VCaP (cell line): Measurements from ENCODE around the gene PRM1.

Source experiments
- H3K27ac ChIP-seq: fragments of 450-650 bp; 2 replicates; pipeline ENCODE4 v1.5.1; 2017
- CTCF ChIP-seq: fragments of 450-650 bp; conservative IDR thresholded peaks from 2 replicates; pipeline ENCODE4 v1.5.1; 2017; ENCODE audit warnings: mild to moderate bottlenecking, moderate library complexity

PRM1 gene

GRCh38 chr16:11319529-11320146 is 38.5 kb upstream of the PRM1 start:
- TF ChIP-seq CTCF, result no peak
- no peak overlapping the region for H3K27ac ChIP-seq

- TF ChIP-seq CTCF, result no peak
Measured at GRCh38 chr16:11318817-11319216, 37.7 kb upstream of the PRM1 start.

DNA sequence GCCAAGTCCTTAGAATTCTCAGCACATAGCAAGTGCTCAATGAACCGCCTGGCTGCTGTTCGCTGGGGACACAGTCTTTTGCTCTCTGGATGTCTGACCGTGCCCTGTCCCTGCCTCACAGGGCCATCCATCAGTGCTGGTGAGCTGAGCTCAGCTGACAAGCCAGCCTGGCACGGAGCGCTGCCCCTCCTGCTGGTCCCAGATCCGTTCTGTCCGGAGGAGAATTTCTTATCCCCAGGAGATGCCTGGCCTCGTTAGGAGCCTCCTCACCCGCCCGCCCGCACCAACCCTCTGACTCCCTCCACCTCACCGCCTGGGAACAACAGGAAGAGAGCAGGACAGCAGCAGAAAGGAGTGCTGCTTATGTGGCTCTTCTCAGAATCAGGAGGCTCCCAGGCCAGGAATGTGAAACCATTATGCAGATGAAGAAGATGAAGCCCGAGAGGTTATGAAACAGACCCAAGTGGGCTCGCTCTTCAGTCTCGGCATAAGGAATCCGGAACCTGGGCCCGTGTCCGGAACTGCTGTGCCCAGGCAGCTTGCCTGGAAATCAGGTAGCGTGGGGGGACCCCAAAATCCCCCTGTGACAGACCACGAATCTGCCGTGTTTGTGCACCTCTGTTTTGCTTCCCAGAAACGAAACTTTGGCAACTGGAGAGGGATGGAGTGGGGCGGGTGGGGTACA is 35.3 kb upstream of the PRM1 start:
- TF ChIP-seq CTCF, result no peak
- H3K27ac ChIP-seq, result no peak overlapping the region

More at GRCh38 chr16:11318817-11319216, 37.7 kb upstream of the PRM1 start:
- H3K27ac ChIP-seq, result no peak overlapping the region

DNA sequence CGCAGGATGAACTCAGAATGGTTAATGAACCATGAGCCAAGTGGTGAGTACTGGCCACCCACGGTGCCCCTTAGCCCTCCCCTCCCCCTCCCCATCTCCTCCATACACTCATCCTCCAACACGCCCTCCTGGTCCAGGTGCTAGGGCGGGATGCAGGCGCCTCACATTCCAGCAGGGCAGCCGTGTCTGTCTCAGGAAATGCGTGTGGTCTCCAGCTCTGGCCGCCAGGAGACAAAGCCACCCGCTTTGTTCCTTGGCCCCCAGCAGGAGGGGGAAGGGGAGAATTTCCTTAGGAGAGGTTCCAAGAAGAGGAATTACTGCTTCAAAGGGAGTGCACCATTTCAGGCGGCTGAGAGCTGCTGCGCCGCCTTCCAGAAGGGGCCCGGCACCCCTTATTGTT is 34.4 kb upstream of the PRM1 start:
- no peak for TF ChIP-seq CTCF
- H3K27ac ChIP-seq, result no peak overlapping the region

DNA sequence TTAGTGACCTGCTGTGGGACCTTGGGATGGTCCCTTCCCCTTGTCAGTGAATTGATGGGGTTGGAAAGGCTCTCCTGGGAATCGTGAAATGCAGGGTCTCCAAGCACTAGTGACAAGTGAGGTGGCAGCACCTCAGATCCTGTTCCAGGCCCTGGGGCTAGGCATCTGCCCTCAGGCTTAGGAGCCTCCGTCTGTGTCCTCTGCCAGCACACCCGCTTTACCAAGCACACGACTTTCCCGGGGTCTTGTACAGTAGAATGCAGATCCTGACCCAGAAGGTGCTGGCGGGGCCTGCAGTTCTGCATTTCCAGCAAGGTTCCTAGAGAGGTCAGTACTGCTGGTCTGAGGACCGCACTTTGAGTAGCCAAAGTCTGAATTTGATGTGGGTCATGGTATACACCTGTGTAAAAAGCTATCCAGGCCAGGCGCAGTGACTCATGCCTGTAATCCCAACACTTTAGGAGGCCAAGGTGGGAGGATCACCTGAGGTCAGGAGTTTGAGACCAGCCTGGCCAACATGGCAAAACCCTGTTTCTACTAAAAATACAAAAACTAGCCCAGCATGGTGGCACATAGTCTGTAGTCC is 33.3 kb upstream of the PRM1 start:
- TF ChIP-seq CTCF, result no peak
- H3K27ac ChIP-seq, result no peak overlapping the region

- H3K27ac ChIP-seq, result no peak overlapping the region
Measured at GRCh38 chr16:11313493-11314308, 32.6 kb upstream of the PRM1 start.

More at GRCh38 chr16:11313493-11314308, 32.6 kb upstream of the PRM1 start:
- TF ChIP-seq CTCF, result no peak
